Lung microvascular endothelial cell (primary cell): ENCODE measurements around the gene MAP6D1. TPM values are rescaled to one million over a fixed set of nuclear protein-coding genes. Genes with fewer than 3 reads are reported as not detected.
"Not testable (repeated sequence)": the region's sequence is repeated elsewhere in the genome, so short reads cannot be mapped to it uniquely, and the experiment has no call there.

Source experiments
- DNase-seq, 2 donors: peaks; one replicate each; pipeline versions ENCODE4 v3.0.0 to v3.0.0-alpha.2; 2010; ENCODE audit warnings: low read depth in 2 of 2
- total RNA-seq: library from RNA; depleted of rRNA; stranded (reverse); fragments of >200 nt; gene quantifications from 2 replicates; pipeline ENCODE4 v1.2.1, GENCODE V29; 2014

MAP6D1 gene
- total RNA-seq, 1 donor from 2014 or later, result 0.60 TPM

GRCh38 chr3:183799461-183799860, 25.9 kb downstream of the MAP6D1 start:
- no peak for DNase-seq

DNA sequence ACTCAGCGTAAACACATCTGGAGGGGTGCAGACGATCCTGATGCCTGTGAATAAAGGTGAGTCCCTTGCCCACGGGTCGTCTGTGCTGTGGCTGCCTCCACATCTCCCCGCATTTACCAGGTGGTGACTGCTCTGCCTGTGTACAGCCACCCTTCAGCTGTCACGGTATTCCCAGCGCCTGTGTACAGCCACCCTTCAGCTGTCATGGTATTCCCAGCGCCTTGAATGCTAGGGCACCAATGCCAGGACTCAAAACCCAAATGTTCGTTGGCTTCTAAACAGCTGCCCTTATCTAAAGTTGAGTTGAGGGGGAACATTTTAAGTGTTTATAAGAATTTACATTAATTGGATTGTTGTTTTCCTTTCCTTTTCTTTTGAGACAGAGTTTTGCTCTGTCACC, 27.4 kb downstream of the MAP6D1 start:
- no peak for DNase-seq

DNA sequence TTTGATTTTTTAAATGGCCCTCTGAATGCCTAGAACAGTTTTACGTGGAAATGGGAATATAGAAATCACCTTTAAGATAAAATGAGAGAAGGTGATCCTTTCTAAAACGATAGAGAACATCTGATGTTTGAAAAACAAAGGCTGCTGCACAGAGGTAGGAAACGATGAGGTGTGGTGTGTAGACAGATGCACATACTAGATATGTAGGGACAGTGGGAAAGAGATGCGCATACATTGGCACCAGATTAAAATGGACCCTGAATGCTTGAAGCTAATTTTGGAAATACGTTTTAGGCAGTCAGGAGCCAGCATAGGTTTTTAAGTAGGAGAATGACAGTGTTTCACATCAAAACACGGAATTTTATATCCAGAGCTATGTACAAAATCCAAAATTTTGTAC, 29.0 kb downstream of the MAP6D1 start:
- no peak for DNase-seq

GRCh38 chr3:183794452-183794851, 30.9 kb downstream of the MAP6D1 start:
- DNase-seq, result no peak

- DNase-seq, result no peak
These were observed 32.4 kb downstream of the MAP6D1 start for GRCh38 chr3:183792976-183793375.

DNA sequence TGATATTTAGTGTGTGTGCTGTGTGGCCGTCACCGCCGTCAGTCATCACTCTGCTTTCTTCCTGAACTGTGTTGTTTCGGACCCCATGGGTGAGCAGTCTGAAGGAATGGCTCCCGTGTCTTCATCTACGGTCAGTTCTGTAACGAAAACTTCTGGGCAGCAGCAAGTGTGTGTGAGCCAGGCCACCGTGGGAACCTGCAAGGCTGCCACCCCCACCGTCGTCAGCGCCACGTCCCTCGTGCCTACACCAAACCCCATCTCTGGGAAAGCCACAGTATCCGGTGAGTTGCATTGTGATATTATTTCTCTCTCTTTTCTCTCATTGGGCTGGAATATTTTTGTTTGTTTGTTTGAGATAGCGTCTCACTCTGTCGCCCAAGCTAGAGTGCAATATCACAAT, 34.7 kb downstream of the MAP6D1 start:
- DNase-seq, result no peak

DNA sequence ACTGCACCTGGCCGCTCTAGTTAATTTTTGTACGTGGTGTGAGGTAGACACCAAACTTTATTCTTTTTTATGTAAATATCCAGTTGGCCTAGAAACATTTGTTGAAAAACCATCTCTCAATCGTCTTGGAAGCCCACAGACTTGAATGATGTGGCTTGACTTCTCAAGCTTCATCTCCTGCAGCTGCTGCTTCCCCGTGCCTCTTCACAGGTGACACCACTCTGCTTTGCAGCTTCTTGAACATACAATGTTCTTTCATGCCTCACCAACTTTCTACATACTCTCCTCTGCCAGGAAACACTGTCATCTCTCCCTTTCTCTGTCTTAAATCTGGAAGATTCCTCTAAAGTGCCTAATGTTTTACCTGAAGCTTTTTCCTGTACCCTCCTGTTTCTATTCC, 35.6 kb downstream of the MAP6D1 start:
- no peak for DNase-seq

- DNase-seq, result not testable (repeated sequence)
These were observed 40.9 kb downstream of the MAP6D1 start for GRCh38 chr3:183784503-183784902.

DNA sequence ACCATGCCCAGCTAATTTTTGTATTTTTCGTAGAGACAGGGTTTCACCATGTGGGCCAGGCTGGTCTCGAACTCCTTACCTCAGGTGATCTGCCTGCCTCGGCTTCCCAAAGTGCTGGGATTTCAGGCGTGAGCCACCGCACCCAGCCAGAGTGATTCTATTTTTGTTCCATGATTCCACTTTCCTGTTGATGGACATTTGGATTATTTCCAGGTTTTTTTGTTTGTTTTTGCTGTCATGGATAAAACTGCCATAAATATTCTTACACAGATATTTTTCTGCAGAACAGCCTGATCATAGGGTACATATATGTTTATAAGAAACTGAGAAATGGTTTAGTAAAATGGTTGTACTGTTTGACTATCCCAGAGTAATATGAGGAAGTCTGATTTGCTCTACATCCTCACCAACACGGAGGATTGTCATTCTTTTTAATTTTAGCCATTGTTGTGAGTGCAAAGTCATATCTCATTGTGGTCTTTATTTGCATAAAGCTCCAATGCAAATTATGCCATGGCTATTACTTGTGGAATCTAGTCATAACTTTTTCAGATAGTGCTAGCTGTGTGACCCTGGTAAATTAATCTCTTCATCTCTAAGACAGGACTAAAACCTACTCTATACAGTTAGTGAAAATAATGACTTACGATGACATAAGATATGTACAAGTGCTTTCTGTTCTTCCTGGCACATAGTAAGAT, 42.7 kb downstream of the MAP6D1 start:
- peak; percentile 65 to 86 for DNase-seq

DNA sequence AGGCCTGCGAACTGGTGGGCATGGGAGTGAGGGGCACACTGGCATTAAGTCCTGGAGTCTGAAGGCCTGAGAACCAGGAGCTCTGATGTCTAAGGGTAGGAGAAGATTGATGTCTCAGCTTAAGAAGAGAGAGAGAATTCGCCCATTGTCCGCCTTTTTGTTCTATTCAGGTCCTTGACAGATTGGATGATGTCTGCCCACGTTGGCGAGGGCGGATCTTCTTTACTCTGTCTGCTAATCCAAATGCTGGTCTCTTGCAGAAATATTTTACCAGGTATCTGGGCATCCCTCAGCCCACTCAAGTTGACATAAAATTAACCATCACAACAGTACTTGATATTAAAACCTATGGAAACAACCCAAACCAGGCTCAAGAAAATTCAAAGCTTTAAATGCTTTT, 44.1 kb downstream of the MAP6D1 start:
- no peak for DNase-seq

- no peak for DNase-seq
These were observed 45.4 kb downstream of the MAP6D1 start for GRCh38 chr3:183779896-183780465.

DNA sequence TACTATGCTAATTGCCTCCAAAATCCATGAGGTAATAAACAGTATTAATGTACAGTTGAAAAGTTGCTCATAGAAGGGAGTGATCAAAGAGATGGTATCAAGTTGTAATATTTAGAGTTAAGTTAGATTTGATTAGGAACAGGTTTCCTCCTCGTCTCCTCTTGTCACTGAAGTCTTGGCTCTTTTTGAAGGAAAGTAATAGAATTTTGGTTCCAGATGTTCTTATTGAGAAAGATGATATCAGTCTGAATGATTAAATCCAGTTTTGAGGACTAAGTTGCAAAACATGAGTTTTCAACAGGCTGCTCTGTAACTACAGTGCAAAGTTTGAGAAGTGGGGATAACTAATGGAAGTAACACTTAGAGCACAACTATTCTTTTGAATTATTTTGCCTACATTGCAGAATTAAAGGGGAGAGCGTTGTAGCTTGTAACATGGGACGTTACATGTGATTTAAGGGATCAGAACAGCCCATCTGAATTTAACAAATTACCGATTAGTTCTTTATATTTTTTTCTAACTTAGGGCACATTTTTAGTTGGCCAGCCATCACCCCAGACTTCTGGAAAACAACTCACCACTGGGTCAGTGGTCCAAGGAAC, 48.3 kb downstream of the MAP6D1 start:
- no peak for DNase-seq

GRCh38 chr3:183776451-183776850, 48.9 kb downstream of the MAP6D1 start:
- not testable (repeated sequence) for DNase-seq

DNA sequence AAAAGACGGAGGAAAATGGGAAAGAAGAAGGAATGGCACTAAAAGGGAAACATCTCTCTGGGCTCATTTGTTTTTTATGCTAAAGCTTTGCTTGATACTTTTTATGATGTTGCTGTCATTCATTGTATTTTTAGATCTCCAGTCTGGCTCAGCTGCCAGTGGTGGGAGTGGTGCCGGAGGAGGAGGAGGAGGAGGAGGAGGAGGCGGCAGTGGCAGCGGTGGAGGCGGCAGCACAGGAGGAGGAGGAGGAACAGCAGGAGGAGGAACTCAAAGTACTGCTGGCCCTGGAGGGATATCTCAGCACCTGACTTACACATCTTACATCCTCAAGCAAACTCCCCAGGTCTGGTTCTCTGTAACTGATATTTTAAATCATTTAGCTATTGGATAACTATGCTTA, 49.6 kb downstream of the MAP6D1 start:
- DNase-seq, result no peak

- DNase-seq, result no peak
These were observed 50.7 kb downstream of the MAP6D1 start for GRCh38 chr3:183774631-183775030.

DNA sequence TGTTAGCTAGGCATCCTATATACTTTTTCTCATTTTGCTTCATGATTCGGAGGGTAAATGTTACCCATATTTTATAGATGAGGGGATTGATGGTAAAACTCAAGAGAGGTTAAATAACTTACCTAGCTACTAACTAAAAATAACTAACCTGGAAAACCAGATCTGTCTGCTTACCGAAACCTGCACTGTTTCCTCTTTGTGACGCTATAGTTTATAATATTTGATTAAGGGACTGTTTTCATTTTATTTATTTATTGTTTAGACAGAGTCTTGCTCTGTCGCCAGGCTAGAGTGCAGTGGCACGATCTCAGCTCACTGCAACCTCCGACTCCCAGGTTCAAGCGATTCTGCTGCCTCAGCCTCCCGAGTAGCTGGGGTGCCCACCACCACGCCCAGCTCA, 55.9 kb downstream of the MAP6D1 start:
- no peak for DNase-seq

DNA sequence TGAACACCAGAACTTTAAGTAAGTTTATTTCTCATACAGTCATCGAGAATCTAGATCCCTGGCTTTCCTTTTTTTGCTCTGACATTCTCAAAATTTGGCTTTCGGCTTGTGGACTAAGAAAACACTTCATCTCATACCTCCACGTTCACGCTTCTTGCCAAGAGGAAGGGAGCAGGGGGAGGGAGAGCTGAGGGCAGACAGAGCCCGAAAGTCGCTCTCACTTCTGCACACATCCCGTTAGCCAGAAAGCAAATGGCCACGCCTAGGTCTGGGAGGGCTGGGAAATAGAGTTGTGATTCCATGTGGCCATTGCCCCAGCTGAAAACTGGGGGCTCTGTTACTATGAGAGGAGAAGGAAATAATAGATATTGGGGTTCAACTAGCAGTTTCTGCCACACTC, 57.3 kb downstream of the MAP6D1 start:
- DNase-seq, result no peak

DNA sequence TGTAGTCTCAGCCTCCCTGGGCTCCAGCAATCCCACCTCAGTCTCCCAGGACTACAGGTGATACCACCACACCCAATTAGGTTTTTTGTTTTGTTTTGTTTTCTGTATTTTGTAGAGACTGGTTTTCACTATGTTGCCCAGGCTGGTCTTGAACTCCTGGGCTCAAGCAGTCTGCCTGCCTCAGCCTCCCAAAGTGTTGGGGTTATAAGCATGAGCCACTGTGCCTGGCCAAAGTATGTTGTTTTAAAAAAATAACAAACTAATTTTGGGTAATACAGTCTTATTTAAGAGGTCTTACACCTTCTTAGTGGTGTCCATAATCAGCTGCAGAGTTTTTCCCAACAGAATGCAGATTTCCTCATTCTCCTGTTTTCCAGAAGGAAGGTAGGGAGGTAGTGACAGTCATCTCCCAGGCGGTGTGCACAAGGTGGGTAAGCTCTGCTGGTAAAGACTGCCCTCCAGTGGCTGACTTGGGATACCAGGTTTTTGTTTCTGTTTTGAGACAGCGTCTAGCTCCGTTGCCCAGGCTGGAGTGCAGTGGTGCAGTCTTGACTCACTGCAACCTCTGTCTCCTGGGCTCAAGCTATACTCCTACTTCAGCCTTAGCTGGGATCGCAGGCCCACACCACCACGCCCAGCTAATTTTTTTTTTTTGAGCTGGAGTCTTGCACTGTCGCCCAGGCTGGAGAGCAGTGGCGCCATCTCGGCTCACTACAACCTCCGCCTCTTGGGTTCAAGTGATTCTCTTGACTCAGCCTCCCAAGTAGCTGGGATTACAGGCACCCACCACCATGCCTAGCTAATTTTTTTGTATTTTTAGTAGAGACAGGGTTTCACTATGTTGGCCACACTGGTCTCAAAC, 58.4 kb downstream of the MAP6D1 start:
- peak; percentile 80 to 86 for DNase-seq

- DNase-seq, result no peak
These were observed 59.3 kb downstream of the MAP6D1 start for GRCh38 chr3:183766107-183766506.
